Measurements from ENCODE around the gene PARD3. TPM values are rescaled to one million over a fixed set of nuclear protein-coding genes. Genes with fewer than 3 reads are reported as not detected.

PARD3 gene
- polyA plus RNA-seq, 5 donors: 38.0 to 53.5 (median 46.6) TPM

GRCh38 chr10:34696423-34696822 lies 118.7 kb downstream of the PARD3 start:
- DNase-seq: no peak

DNA sequence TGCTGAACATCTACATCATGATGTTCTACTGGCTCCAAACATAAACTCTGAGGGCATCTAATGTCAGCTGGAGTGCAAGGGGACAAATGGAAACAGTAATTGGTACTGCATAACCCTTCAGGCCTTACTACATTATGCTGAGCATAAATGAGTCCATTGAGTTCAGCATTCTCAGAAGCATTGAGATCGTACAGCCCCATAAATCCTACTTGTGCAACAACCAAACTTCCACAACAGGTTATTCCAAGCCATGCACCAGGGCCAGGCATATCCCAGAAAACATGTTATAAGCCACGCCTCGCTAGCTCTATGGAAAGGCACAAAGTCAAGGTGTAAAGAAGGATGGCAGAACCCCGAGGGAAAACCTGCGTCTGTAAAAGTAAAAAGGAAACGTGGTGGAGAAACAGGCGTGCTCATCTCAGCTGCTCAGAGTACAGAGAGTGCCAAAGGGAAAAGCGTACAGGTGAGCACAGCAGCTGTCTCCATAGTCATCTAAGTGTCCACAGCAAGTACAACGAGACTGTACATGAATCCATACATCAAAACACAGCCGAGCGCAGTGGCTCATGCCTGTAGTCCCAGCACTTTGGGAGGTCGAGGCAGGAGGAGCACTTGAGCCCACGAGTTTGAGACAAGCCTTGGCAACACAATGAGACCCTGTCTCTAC lies 124.6 kb downstream of the PARD3 start:
- DNase-seq: no peak

DNA sequence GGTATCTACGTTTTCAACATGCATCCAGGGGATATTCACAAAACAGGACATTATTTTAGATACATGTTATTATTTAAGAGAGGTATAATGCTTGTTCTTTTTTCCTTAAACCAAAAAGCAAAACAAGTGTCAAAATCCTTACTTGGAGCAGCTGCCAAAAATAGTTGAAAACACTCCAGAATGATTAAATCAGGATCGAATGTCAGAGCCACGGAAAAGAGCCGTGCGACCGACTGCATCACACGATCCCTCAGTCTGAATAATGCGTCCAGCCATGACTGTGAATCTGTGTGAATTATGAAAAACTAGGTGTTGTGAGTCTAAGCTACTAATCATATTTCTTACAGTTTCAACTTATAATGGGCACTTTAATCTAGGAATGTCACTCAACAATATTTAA lies 126.0 kb downstream of the PARD3 start:
- DNase-seq: no peak

- DNase-seq: no peak
Observed at GRCh38 chr10:34687434-34688210, 127.5 kb downstream of the PARD3 start.

DNA sequence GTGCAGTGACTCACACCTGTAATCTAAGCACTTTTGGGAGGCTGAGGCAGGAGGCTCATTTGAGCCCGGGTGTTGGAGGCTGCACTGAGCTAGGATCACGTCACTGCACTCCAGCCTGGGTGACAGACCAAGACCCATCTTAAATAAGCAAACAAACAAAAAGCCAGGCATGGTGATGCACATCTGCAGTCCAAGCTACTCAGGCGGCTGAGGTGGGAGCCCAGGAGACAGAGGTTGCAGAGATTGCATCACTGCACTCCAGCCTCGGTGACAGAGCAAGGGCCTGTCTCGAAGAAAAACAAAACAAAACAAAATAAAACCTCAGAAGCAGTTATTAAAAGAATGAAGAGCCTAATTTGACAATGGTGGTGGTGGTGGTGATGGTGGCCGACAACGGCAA lies 132.5 kb downstream of the PARD3 start:
- no peak for DNase-seq

GRCh38 chr10:34681933-34682332 lies 133.2 kb downstream of the PARD3 start:
- no peak for DNase-seq

DNA sequence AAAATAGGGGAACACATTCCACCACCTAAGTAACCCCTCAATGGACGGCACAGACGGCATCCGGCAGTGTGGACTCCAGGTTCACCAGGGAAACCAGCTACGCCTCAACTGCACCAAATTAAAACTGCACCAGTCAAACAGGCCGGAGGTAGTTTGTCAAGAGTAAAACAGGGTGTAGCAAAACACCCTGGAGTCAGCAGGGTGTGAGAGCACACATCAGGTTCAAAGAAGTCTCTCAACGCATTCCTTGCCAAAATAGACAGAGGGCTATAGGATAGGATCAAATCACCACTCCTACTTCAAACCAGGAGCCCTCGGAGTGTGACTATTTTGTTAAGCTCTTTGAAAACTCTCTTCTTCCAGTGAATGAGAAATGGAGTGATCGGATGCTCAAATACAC lies 135.9 kb downstream of the PARD3 start:
- no peak for DNase-seq

DNA sequence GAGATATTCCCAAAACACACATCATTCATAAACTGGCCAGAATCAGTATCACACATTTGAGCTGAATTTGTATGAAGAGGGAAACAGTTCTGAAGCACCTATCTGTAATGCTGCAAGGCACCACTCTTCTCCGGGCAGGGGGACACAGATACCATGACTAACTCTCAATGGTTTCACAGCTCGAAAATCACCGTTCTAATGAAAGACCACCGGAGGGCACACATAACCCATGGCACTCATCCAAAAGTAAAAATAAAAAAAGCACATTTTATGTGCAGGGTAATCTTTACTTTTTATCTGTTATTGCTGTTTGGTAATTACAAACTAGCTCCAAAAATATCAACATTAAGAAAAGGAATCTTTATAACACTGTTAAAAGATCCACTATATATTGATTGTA lies 137.5 kb downstream of the PARD3 start:
- DNase-seq: no peak

- DNase-seq: no peak
Observed at GRCh38 chr10:34677132-34677531, 138.0 kb downstream of the PARD3 start.

GRCh38 chr10:34674176-34674575 lies 140.9 kb downstream of the PARD3 start:
- no peak for DNase-seq

DNA sequence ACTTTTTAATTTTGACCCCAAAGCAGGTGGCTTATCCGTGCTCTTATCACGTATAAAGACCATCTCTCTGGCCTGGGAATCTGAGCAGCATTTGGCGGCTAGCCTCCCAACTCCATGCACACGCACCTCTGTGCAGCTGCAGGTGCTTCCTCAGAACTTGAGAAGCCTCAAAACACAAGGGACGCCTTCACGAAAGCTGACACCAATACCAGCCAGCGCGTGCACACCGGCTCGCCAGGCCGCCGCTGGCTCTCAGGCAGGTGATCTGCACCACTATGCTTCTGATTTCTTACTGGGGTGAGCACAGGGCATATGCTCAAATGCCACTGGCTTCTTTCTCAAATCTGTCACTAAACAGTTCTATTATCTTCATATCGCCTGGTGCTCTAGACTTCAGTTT lies 145.0 kb downstream of the PARD3 start:
- no peak for DNase-seq

GRCh38 chr10:34669079-34669478 lies 146.0 kb downstream of the PARD3 start:
- no peak for DNase-seq

GRCh38 chr10:34667177-34667576 lies 147.9 kb downstream of the PARD3 start:
- DNase-seq: no peak

- DNase-seq: peak; percentile 68 to 84
Observed at GRCh38 chr10:34666008-34666704, 148.9 kb downstream of the PARD3 start.

DNA sequence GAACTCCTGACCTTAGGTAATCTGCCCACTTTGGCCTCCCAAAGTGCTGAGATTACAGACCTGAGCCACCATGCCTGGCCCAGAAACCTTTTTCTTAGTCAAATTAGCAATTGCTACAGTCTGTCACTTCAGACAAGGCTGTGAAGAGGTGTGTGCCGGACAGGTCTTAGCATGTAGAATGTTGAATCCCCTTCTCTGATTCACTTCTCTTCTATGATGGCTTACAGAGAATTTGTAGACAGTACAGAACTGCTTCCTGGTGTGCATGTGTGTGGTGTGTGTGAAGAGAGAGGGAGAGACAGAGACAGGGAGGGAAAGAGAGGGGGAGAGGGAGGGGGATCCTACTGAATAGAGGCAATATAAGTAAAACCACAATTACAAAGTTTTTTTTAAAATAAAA lies 150.4 kb downstream of the PARD3 start:
- no peak for DNase-seq

GRCh38 chr10:34661580-34661979 lies 153.5 kb downstream of the PARD3 start:
- no peak for DNase-seq

GRCh38 chr10:34658934-34659333 lies 156.2 kb downstream of the PARD3 start:
- no peak for DNase-seq

- DNase-seq: no peak
Observed at GRCh38 chr10:34656661-34657060, 158.4 kb downstream of the PARD3 start.

DNA sequence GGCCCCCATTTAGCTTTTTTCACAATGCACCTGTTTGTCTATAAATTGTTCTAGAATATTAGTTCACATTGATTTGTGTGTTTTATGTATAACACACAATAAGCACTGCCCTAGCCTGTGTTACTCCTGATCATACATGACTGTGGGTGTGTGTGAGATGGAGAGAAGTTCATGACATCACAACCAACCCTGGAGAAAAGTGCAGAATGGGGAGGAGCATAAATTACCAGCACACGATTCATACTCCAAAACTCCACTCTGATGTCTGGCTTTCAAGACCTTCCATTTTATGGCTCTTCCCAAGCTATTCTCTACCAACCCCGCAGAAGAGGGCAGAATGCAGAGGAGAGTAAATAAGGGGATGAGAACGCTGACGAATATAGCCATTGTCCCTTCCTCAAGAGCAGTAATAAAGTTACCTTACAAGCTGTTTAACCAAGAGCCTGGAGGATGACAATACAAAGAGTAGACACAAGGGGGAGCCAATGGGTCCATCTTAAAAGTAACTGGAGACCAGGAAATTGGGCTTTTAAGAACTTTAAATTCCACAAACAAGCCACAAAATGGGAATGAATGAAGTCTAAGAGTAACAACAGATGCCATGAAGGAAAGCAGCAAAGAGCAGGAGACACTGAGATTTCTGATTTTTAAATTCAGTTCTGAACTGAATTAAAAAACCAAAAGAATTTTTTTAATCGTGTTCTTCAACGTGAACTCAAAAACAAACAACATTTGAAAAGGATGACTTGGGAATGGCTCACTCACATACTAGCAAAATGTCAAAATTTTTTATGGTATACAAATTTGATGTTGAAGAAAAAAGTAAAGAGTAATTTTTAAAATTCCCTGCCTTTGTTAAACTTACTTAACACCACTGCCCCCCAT lies 159.6 kb downstream of the PARD3 start:
- DNase-seq: peak in 1 of 2 donors; percentile 48

- DNase-seq: no peak
Observed at GRCh38 chr10:34654211-34654610, 160.9 kb downstream of the PARD3 start.

- DNase-seq: no peak
Observed at GRCh38 chr10:34653530-34653929, 161.6 kb downstream of the PARD3 start.
